H9 (cell line): ENCODE results near the gene TMEM147. TPM values are rescaled to one million over a fixed set of nuclear protein-coding genes. Genes with fewer than 3 reads are reported as not detected.
A peak's percentile ranks its signal among the peaks of the same experiment; 100 is the strongest.

Experiments
- DNase-seq: peaks from one replicate; pipeline ENCODE4 v3.0.0-alpha.2; 2017
- H2AFZ ChIP-seq: one replicate; pipeline ENCODE4 v1.6.1; 2013; ENCODE audit warnings: mild to moderate bottlenecking, low read length, control low read depth, moderate library complexity
- H2AK5ac ChIP-seq: 2 replicates; pipeline ENCODE4 v1.6.1; 2013; ENCODE audit warnings: low read length, control low read depth, mixed read lengths; ENCODE audit not compliant: insufficient read length
- H2BK120ac ChIP-seq: one replicate; pipeline ENCODE4 v1.6.1; 2013; ENCODE audit warnings: low read depth, mild to moderate bottlenecking, low read length, control low read depth, inconsistent platforms; ENCODE audit not compliant: poor library complexity, severe bottlenecking
- H2BK12ac ChIP-seq: 2 replicates; pipeline ENCODE4 v1.6.1; 2013; ENCODE audit warnings: low read length, control low read depth, mixed read lengths, low read depth; ENCODE audit not compliant: insufficient read length
- H2BK15ac ChIP-seq: 2 replicates; pipeline ENCODE4 v1.6.1; 2013; ENCODE audit warnings: low read depth, low read length, control low read depth
- H2BK20ac ChIP-seq: one replicate; pipeline ENCODE4 v1.6.1; 2013; ENCODE audit warnings: low read depth, mild to moderate bottlenecking, low read length, control low read depth, inconsistent platforms; ENCODE audit not compliant: poor library complexity, severe bottlenecking
- H2BK5ac ChIP-seq: 2 replicates; pipeline ENCODE4 v1.6.1; 2013; ENCODE audit warnings: low read length, control low read depth, mixed read lengths; ENCODE audit not compliant: insufficient read length
- H3K14ac ChIP-seq: 2 replicates; pipeline ENCODE4 v1.6.1; 2013; ENCODE audit warnings: low read length, control low read depth; ENCODE audit not compliant: insufficient read depth
- H3K18ac ChIP-seq: 2 replicates; pipeline ENCODE4 v1.6.1; 2013; ENCODE audit warnings: low read depth, mild to moderate bottlenecking, mixed read lengths, low read length, control low read depth; ENCODE audit not compliant: insufficient read length
- H3K23ac ChIP-seq: 2 replicates; pipeline ENCODE4 v1.6.1; 2013; ENCODE audit warnings: low read length, control low read depth, mixed read lengths, low read depth; ENCODE audit not compliant: insufficient read length
- H3K23me2 ChIP-seq: 2 replicates; pipeline ENCODE4 v1.6.1; 2013; ENCODE audit warnings: low read depth, mild to moderate bottlenecking, mixed read lengths, low read length, control low read depth; ENCODE audit not compliant: insufficient read length, poor library complexity, severe bottlenecking
- H3K27ac ChIP-seq: 2 replicates; pipeline ENCODE4 v1.5.1; 2013; ENCODE audit warnings: low read length, control low read depth, mixed read lengths, low read depth; ENCODE audit not compliant: insufficient read length
- H3K27me3 ChIP-seq: 2 replicates; pipeline ENCODE4 v1.6.1; 2013; ENCODE audit warnings: low read length, control low read depth, inconsistent platforms; ENCODE audit not compliant: insufficient read depth
- H3K4ac ChIP-seq: 2 replicates; pipeline ENCODE4 v1.6.1; 2013; ENCODE audit warnings: low read depth, mild to moderate bottlenecking, control low read depth, inconsistent platforms, low read length, moderate library complexity
- H3K4me1 ChIP-seq: 2 replicates; pipeline ENCODE4 v1.6.1; 2013; ENCODE audit warnings: low read length, control low read depth, inconsistent platforms; ENCODE audit not compliant: insufficient read depth
- H3K4me2 ChIP-seq: 2 replicates; pipeline ENCODE4 v1.6.1; 2013; ENCODE audit warnings: low read length, control low read depth, mixed read lengths; ENCODE audit not compliant: insufficient read length, insufficient read depth
- H3K56ac ChIP-seq: 2 replicates; pipeline ENCODE4 v1.6.1; 2013; ENCODE audit warnings: low read depth, mild to moderate bottlenecking, mixed read lengths, low read length, control low read depth; ENCODE audit not compliant: insufficient read length
- H3K79me1 ChIP-seq: 2 replicates; pipeline ENCODE4 v1.6.1; 2013; ENCODE audit warnings: low read depth, mild to moderate bottlenecking, moderate library complexity, low read length, control low read depth, inconsistent platforms; ENCODE audit not compliant: insufficient read depth, poor library complexity, severe bottlenecking
- H3K79me2 ChIP-seq: 2 replicates; pipeline ENCODE4 v1.6.1; 2013; ENCODE audit warnings: low read length, control low read depth, inconsistent platforms; ENCODE audit not compliant: insufficient read depth
- H3K9ac ChIP-seq: 2 replicates; pipeline ENCODE4 v1.6.1; 2013; ENCODE audit warnings: low read length, control low read depth, mixed read lengths; ENCODE audit not compliant: insufficient read length; ENCODE audit errors: extremely low read depth
- H3K9me3 ChIP-seq: one replicate; pipeline ENCODE4 v1.6.1; 2013; ENCODE audit warnings: low read depth, low read length, inconsistent platforms; ENCODE audit not compliant: control insufficient read depth
- H3T11ph ChIP-seq: one replicate; pipeline ENCODE4 v1.6.1; 2013; ENCODE audit warnings: mild to moderate bottlenecking, low read length, control low read depth, inconsistent platforms
- H4K20me1 ChIP-seq: one replicate; pipeline ENCODE4 v1.6.1; 2013; ENCODE audit not compliant: control insufficient read depth, insufficient read length, insufficient read depth
- H4K5ac ChIP-seq: 2 replicates; pipeline ENCODE4 v1.6.1; 2013; ENCODE audit warnings: low read depth, mild to moderate bottlenecking, mixed read lengths, low read length, control low read depth; ENCODE audit not compliant: insufficient read length
- H4K8ac ChIP-seq: replicated peaks from 2 replicates; pipeline ENCODE4 v1.6.1; 2013; ENCODE audit warnings: low read length, control low read depth, mixed read lengths, low read depth; ENCODE audit not compliant: insufficient read length
- H4K91ac ChIP-seq: 2 replicates; pipeline ENCODE4 v1.6.1; 2013; ENCODE audit warnings: low read depth, mild to moderate bottlenecking, moderate library complexity, mixed read lengths, low read length, control low read depth; ENCODE audit not compliant: insufficient read length
- H3K27ac Mint-ChIP-seq, 3 experiments: 2 replicates in 2 of 3; 3 replicates in 1 of 3; pipeline ENCODE4 v1.8.0; 2020 to 2021; ENCODE audit warnings: mixed read lengths in 3 of 3, mild to moderate bottlenecking in 1 of 3, moderate library complexity in 1 of 3
- H3K27me3 Mint-ChIP-seq: 2 replicates; pipeline ENCODE4 v1.8.0; 2021; ENCODE audit warnings: low read depth, mild to moderate bottlenecking, moderate library complexity, mixed read lengths
- H3K36me3 Mint-ChIP-seq, 3 experiments: 2 replicates in 2 of 3; 3 replicates in 1 of 3; pipeline ENCODE4 v1.8.0; 2020 to 2021; ENCODE audit warnings: low read depth in 3 of 3, mixed read lengths in 3 of 3; ENCODE audit not compliant: insufficient read depth in 1 of 3
- H3K4me1 Mint-ChIP-seq, 2 experiments: 2 replicates each; pipeline ENCODE4 v1.8.0; 2020; ENCODE audit warnings: mixed read lengths in 2 of 2
- H3K4me3 Mint-ChIP-seq, 2 experiments: 2 replicates in 1 of 2; 3 replicates in 1 of 2; pipeline ENCODE4 v1.8.0; 2020 to 2021; ENCODE audit warnings: mild to moderate bottlenecking in 2 of 2, mixed read lengths in 2 of 2, moderate library complexity in 1 of 2
- H3K9me3 Mint-ChIP-seq, 2 experiments: 2 replicates in 1 of 2; 3 replicates in 1 of 2; pipeline ENCODE4 v1.8.0; 2020; ENCODE audit warnings: mild to moderate bottlenecking in 2 of 2, mixed read lengths in 2 of 2, moderate library complexity in 1 of 2
- CTCF ChIP-seq: fragments of 200-600 bp; sonication (generic); conservative IDR thresholded peaks from 3 replicates; pipeline ENCODE4 v1.8.0; 2021; ENCODE audit warnings: antibody characterized with exemption, mild to moderate bottlenecking
- WGBS: extraction: QIAGEN DNeasy Blood & Tissue Kit; methylation state at CpG from one replicate; pipeline ENCODE4 v1.1.7; 2013; ENCODE audit warnings: missing lambda C conversion rate, low lambda C conversion rate, mixed read lengths; ENCODE audit not compliant: insufficient read length; ENCODE audit errors: extremely low coverage; 5-methylcytosine and 5-hydroxymethylcytosine counted together
- total RNA-seq: library from RNA; stranded (reverse); gene quantifications from 2 replicates; pipeline ENCODE4 v1.2.1, GENCODE V29; 2021

Gene TMEM147
- total RNA-seq, 1 experiment from 2014 or later, result 125 TPM

- WGBS, result no CpG with 5 or more reads among the region's 21 CpGs
- Histone ChIP-seq H3K27ac (no peak overlapping the region), H3T11ph (no peak overlapping the region), H4K8ac (no peak overlapping the region), H2AK5ac (no peak overlapping the region), H3K18ac (no peak overlapping the region), H2BK15ac (no peak overlapping the region), H3K79me1 (no peaks in the 10 kb centered on the region), H4K5ac (no peak overlapping the region), H2BK120ac (no peak overlapping the region), H3K56ac (no peak overlapping the region), H2BK5ac (no peak overlapping the region), H3K23ac (no peak overlapping the region), H3K14ac (no peak overlapping the region; the same call in 1 of the 2 replicates), H2BK20ac (no peak overlapping the region), H4K91ac (no peak overlapping the region), H3K4me1 (no peaks in the 10 kb centered on the region), H3K4me2 (no peak overlapping the region), H3K27me3 (no peaks in the 10 kb centered on the region), H4K20me1 (no peaks in the 10 kb centered on the region), H3K23me2 (peaks cover 2% of the 10 kb centered on the region), H3K9ac (no peak overlapping the region), H3K9me3 (no peaks in the 10 kb centered on the region), H3K79me2 (no peaks in the 10 kb centered on the region), H3K4ac (no peak overlapping the region), H2BK12ac (no peak overlapping the region), H2AFZ (no peak overlapping the region)
- no peaks in the 10 kb centered on the region for H3K9me3 Mint-ChIP-seq
- TF ChIP-seq CTCF, result no peak
- H3K4me1 Mint-ChIP-seq, result peaks cover 17 to 21% of the 10 kb centered on the region in 2 experiments
- peaks cover 7 to 36% (median 19%) of the 10 kb centered on the region in 3 experiments; a peak in 6 of 7 replicates for H3K36me3 Mint-ChIP-seq
- peaks cover 22% of the 10 kb centered on the region for H3K27me3 Mint-ChIP-seq
- H3K27ac Mint-ChIP-seq, result peak overlapping the region in 1 of 3 experiments; percentile 71; a peak in 1 of 7 replicates
- DNase-seq, result no peak
- no peak overlapping the region for H3K4me3 Mint-ChIP-seq
Measured at GRCh38 chr19:35551091-35551810, 5.8 kb downstream of the TMEM147 start.
